Fibroblast of villous mesenchyme (primary cell): Measurements from ENCODE around the gene OSBPL3. TPM values are rescaled to one million over a fixed set of nuclear protein-coding genes. Genes with fewer than 3 reads are reported as not detected.

ENCODE experiments used
- DNase-seq: peaks from one replicate; pipeline ENCODE4 v3.0.0-alpha.2; 2010; ENCODE audit warnings: low read depth
- H3K4me3 ChIP-seq: 2 replicates; pipeline ENCODE4 v1.5.1; 2011; ENCODE audit warnings: low read depth, mild to moderate bottlenecking, low read length
- total RNA-seq: library from RNA; depleted of rRNA; stranded (reverse); fragments of >200 nt; gene quantifications from 2 replicates; pipeline ENCODE4 v1.2.3, GENCODE V29; 2012
- TF ChIP-seq, protein P1 (sequence below): IDR thresholded peaks from 2 replicates; pipeline ENCODE4 v1.5.1; 2012; ENCODE audit warnings: low read depth, mild to moderate bottlenecking, low read length; ENCODE audit not compliant: insufficient read depth

Gene OSBPL3
- total RNA-seq, 1 donor = 39.3 TPM

GRCh38 chr7:24932815-24933214 is 47.2 kb downstream of the OSBPL3 start:
- no peak overlapping the region for H3K4me3 ChIP-seq
- DNase-seq = no peak
- TF ChIP-seq, protein P1, sequence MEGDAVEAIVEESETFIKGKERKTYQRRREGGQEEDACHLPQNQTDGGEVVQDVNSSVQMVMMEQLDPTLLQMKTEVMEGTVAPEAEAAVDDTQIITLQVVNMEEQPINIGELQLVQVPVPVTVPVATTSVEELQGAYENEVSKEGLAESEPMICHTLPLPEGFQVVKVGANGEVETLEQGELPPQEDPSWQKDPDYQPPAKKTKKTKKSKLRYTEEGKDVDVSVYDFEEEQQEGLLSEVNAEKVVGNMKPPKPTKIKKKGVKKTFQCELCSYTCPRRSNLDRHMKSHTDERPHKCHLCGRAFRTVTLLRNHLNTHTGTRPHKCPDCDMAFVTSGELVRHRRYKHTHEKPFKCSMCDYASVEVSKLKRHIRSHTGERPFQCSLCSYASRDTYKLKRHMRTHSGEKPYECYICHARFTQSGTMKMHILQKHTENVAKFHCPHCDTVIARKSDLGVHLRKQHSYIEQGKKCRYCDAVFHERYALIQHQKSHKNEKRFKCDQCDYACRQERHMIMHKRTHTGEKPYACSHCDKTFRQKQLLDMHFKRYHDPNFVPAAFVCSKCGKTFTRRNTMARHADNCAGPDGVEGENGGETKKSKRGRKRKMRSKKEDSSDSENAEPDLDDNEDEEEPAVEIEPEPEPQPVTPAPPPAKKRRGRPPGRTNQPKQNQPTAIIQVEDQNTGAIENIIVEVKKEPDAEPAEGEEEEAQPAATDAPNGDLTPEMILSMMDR = no peak

GRCh38 chr7:24932389-24932788 is 47.6 kb downstream of the OSBPL3 start:
- DNase-seq = no peak
- H3K4me3 ChIP-seq = no peak overlapping the region
- TF ChIP-seq, protein P1 = no peak

DNA sequence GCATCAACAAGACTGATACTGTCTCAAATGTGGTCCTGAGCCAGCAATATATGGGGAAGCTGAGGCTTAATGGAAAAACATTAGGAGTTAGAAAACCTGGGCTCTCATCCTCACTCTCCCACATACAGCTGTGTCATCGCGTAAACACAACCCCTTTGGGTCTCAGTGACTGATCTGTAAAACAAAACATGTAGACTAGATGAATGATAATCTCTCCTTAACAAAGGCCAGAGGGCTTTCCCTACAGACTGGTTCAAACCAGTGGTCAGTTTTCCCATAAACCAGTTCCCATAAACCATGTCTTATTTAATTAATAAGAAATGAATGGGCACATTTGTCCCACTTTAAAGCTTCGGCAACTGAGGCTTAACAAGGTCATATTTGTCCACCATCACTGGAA is 48.1 kb downstream of the OSBPL3 start:
- H3K4me3 ChIP-seq = no peak overlapping the region
- DNase-seq = no peak
- TF ChIP-seq, protein P1 = no peak

DNA sequence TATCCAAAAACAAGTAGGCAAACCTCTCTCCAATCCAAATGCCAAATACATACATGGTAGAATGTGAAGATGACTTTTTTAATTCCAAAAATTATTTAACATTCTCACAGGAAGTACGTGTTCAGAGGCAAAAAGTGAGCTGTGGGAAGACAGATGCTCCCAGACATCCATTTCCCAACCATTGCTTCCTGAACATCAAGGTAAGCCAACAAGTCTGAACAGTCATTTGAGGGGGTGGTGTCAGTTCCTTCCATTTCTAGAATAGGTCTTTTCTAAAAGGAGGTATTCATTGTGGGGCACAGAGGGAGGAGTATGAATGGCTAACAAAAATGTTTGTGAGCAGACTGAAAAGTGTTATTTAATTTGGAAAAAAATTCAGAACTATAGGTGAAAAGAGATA is 49.1 kb downstream of the OSBPL3 start:
- TF ChIP-seq, protein P1 = no peak
- no peak overlapping the region for H3K4me3 ChIP-seq

DNA sequence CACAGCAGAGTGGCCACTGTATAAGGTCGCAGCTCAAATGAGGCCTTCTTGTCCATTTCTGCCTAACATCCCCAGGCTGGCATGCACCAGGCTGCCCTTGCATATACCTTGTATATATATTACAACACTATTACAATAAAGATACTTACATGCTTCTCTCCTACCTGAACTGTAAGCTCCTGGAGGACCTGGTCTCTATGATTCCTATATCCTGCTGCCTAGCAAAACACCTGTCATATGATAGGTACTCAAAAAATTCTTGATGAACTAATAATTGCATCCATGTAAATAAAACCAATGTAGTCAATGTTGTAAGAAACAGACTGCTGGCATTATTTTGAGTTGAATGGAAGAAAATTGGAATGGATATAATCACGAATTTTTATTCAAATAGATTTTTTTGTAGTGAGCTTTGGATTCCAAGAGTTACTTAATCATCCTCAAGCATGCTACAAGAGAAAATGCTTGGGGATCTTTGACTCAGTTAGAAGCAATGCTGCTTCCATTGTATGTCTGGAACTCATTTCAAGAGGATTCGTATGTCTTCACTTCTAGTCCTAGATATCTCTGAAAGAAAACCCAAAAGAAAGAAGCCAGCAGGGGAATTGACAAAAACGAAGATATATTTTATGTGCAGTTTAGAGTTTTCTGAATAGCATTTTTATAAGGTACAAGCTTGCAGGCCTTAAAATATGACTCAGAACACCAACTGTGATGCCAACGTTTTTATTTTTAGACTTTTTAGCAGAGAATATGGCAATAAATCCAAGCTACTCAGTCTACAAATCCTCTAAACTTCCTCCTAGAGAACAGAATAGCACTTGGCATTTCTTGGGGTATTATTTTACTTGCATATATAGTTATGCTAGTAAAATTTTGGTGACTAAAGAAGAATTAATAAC is 53.1 kb downstream of the OSBPL3 start:
- H3K4me3 ChIP-seq = no peak overlapping the region
- TF ChIP-seq, protein P1 = no peak

More for the DNA sequence above, 49.1 kb downstream of the OSBPL3 start:
- no peak for DNase-seq

GRCh38 chr7:24924375-24924774 is 55.6 kb downstream of the OSBPL3 start:
- no peak for DNase-seq
- TF ChIP-seq, protein P1 = no peak
- H3K4me3 ChIP-seq = no peak overlapping the region

More for the DNA sequence above, 53.1 kb downstream of the OSBPL3 start:
- peak; percentile 61 for DNase-seq
